ENCODE measurements around the gene ITGB2. TPM values are rescaled to one million over a fixed set of nuclear protein-coding genes. Genes with fewer than 3 reads are reported as not detected.
A peak's percentile ranks its signal among the peaks of the same experiment; 100 is the strongest.

Gene ITGB2
- total RNA-seq, 6 experiments from 2014 or later, result 12.9 to 61.8 (median 36.6) TPM

- intact Hi-C loops (cut with DNase I), result no loop called here
- Histone ChIP-seq H3K4me3 (no peak overlapping the region), H3K27me3 (no peaks in the 10 kb centered on the region), H3K36me3 (peaks cover 0 to 8% (median 4%) of the 10 kb centered on the region in 4 donors), H3K4me1 (peaks cover 0 to 24% (median 11%) of the 10 kb centered on the region in 4 donors), H3K9me3 (no peaks in the 10 kb centered on the region), H3K27ac (no peak overlapping the region)
- ATAC-seq, result no peak
- TF ChIP-seq POLR2A (IDR thresholded peaks at IDR 0.05) (no peak), CTCF (IDR thresholded peaks at IDR 0.05) (no peak)
- 71% methylated on average over 2 of the region's 2 CpGs for WGBS (ENCODE audit: insufficient coverage, low coverage, low lambda C conversion rate, missing lambda C conversion rate)
- DNase-seq, result no peak
Measured at GRCh38 chr21:44942566-44942965, 21.9 kb upstream of the ITGB2 start.

- H3K36me3 ChIP-seq, result peaks cover 0 to 8% (median 4%) of the 10 kb centered on the region in 4 donors
- H3K27ac ChIP-seq, result no peak overlapping the region
- peaks cover 0 to 22% (median 10%) of the 10 kb centered on the region in 4 donors for H3K4me1 ChIP-seq
- DNase-seq (peak in 1 of 3 donors; percentile 33), ATAC-seq (no peak)
- H3K27me3 ChIP-seq, result no peaks in the 10 kb centered on the region
- H3K4me3 ChIP-seq, result no peak overlapping the region
- WGBS (ENCODE audit: insufficient coverage, low coverage, low lambda C conversion rate, missing lambda C conversion rate), result 83% methylated on average over 2 of the region's 8 CpGs
- no peaks in the 10 kb centered on the region for H3K9me3 ChIP-seq
- intact Hi-C loops (cut with DNase I), result no loop called here
- TF ChIP-seq CTCF (IDR thresholded peaks at IDR 0.05), result no peak
- TF ChIP-seq POLR2A (IDR thresholded peaks at IDR 0.05), result no peak
Measured at GRCh38 chr21:44941567-44941966, 20.9 kb upstream of the ITGB2 start.

GRCh38 chr21:44940116-44940631, 19.5 kb upstream of the ITGB2 start:
- WGBS (ENCODE audit: insufficient coverage, low coverage, low lambda C conversion rate, missing lambda C conversion rate), result 2% methylated on average over 5 of the region's 53 CpGs
- DNase-seq (peak in 1 of 3 donors; percentile 55), ATAC-seq (peak; percentile 7 to 44 (median 24))
- TF ChIP-seq POLR2A (IDR thresholded peaks at IDR 0.05) (no peak), CTCF (IDR thresholded peaks at IDR 0.05) (no peak)
- no peaks in the 10 kb centered on the region for H3K27me3 ChIP-seq
- H3K9me3 ChIP-seq, result no peaks in the 10 kb centered on the region
- peak overlapping the region in 1 of 3 donors; percentile 48 for H3K27ac ChIP-seq
- H3K4me3 ChIP-seq, result peak overlapping the region; percentile 84 to 89 (median 87)
- peaks cover 0 to 22% (median 10%) of the 10 kb centered on the region in 4 donors for H3K4me1 ChIP-seq
- intact Hi-C loops (cut with DNase I), result no loop called here
- peaks cover 0 to 8% (median 4%) of the 10 kb centered on the region in 4 donors for H3K36me3 ChIP-seq

GRCh38 chr21:44939532-44940115, 18.9 kb upstream of the ITGB2 start, which contains the start of gene SLX9:
SLX9 (plus strand) TSS chr21:44940029; CDS start chr21:44940058, 29 bp downstream.
- TF ChIP-seq CTCF (IDR thresholded peaks at IDR 0.05) (no peak), POLR2A (IDR thresholded peaks at IDR 0.05) (peak; percentile 57)
- Histone ChIP-seq H3K9me3 (no peaks in the 10 kb centered on the region), H3K4me3 (peak within 1 kb of the TSS; percentile 84 to 89 (median 87)), H3K27me3 (no peaks in the 10 kb centered on the region), H3K36me3 (peaks cover 0 to 8% (median 4%) of the 10 kb centered on the region in 4 donors), H3K4me1 (peaks cover 0 to 22% (median 10%) of the 10 kb centered on the region in 4 donors), H3K27ac (peak within 1 kb of the TSS; percentile 13 to 48 (median 43))
- WGBS (ENCODE audit: insufficient coverage, low coverage, low lambda C conversion rate, missing lambda C conversion rate), result 0% methylated on average over 13 of the region's 69 CpGs
- DNase-seq (peak; percentile 80 to 82 (median 81)), ATAC-seq (peak; percentile 89 to 94 (median 92))
- intact Hi-C loops (cut with DNase I), result loop anchor here in 1 of 2 donors (10.0 kb wide), 1 partner anchor 125 kb away; the partner anchor contains the start of gene SUMO3
